GM12875 (cell line): Measurements from ENCODE around the gene FRMD4A.
"Not testable (repeated sequence)": the region's sequence is repeated elsewhere in the genome, so short reads cannot be mapped to it uniquely, and the experiment has no call there.

ENCODE experiments used
- H3K4me3 ChIP-seq: one replicate; pipeline ENCODE4 v1.5.1; 2011; ENCODE audit warnings: low read depth, low read length, control low read depth
- TF ChIP-seq, protein P1 (sequence below): IDR thresholded peaks from 2 replicates; pipeline ENCODE4 v1.5.1; 2011; ENCODE audit warnings: low read depth, mild to moderate bottlenecking, control low read depth, inconsistent platforms, low read length, moderate library complexity, borderline replicate concordance; ENCODE audit not compliant: insufficient read depth

Gene FRMD4A

DNA sequence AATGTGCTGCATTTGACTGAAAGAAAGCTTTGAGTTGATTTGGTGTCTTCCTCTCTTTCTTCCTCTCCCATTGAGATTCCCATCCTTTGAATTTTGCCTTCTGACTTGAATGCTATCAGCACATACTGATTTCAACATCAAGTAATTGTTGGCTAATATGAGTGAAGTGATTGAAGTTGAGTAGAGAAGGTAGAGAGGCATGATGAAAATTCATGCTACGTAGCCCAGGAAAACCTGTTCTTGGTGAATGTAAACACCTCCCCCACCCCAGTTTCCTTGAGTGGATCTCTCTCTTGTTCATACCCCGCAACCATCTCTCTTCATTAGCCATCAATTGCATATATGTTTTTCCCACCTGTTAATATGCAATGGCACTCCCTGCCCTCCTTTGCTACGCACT, 193.3 kb downstream of the FRMD4A start:
- TF ChIP-seq, protein P1, sequence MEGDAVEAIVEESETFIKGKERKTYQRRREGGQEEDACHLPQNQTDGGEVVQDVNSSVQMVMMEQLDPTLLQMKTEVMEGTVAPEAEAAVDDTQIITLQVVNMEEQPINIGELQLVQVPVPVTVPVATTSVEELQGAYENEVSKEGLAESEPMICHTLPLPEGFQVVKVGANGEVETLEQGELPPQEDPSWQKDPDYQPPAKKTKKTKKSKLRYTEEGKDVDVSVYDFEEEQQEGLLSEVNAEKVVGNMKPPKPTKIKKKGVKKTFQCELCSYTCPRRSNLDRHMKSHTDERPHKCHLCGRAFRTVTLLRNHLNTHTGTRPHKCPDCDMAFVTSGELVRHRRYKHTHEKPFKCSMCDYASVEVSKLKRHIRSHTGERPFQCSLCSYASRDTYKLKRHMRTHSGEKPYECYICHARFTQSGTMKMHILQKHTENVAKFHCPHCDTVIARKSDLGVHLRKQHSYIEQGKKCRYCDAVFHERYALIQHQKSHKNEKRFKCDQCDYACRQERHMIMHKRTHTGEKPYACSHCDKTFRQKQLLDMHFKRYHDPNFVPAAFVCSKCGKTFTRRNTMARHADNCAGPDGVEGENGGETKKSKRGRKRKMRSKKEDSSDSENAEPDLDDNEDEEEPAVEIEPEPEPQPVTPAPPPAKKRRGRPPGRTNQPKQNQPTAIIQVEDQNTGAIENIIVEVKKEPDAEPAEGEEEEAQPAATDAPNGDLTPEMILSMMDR = no peak

DNA sequence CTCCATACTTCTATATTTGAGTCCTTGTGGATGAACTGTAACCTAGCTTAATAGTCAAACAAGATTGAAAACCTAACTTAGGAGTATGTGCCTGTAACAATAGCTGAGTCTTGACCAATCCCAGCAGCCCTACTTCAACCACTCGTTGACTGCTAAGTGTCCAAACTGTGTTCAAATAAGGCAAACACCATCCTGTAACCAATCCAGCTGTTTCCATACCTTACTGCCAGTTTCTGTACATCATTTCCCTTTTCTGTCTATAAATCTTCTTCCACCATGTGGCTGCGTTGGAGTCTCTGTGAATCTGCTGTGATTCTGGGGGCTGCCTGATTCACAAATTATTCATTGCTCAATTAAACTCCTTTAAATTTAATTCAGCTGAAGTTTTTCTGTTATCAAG, 195.5 kb downstream of the FRMD4A start:
- H3K4me3 ChIP-seq = not testable (repeated sequence)

More for the DNA sequence above, 193.3 kb downstream of the FRMD4A start:
- H3K4me3 ChIP-seq = no peak overlapping the region

DNA sequence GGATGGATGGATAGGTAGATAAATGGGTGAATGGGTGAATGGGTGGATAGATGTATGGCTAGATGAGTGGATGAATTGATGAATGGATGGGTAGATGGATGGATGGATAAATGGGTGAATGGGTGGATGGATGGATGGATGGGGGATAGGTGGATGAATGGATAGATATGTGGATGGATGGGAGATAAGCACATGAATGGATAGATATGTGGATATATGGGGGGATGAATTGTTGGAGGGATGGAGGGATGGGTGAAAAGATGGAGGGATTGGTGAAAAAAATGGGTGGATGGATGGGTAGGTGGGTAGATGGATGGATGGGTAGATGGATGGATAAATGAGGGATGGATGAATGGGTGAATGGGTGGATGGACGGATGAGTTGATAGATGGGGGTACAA, 196.4 kb downstream of the FRMD4A start:
- TF ChIP-seq, protein P1 = no peak
- H3K4me3 ChIP-seq = no peak overlapping the region

DNA sequence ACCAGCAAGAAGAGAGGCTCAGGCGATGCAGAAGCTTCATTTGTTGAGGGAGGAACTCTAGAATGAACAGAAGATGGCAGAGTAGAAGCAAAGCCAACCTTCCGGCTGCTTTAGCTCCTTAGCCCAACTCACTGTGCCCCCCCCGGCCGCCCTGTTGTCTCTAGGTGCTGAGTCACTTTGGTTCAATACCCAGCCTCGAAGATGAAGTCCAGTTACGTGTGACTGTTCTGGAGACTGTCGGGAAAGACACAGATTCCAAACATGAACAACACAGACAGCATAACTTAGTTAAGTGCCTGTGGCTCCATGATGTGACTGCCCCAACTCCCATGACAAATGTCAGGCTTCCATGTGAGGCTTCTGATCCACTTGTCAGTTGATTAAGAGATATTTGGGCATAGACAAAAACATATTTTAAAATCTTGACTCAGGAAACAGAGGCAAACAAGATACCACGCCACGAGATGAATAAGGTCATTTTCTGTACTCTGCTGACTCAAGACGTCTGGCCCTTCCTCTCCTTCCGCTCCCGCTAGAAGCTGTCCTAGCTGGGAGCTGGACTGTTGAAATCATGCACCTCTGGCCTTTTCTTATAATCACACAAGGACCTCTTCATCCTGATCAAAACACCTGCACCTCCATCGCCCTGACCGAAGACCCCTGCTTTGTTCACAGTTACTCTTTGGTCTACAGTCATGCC, 199.3 kb downstream of the FRMD4A start:
- TF ChIP-seq, protein P1 = no peak
- no peak overlapping the region for H3K4me3 ChIP-seq

DNA sequence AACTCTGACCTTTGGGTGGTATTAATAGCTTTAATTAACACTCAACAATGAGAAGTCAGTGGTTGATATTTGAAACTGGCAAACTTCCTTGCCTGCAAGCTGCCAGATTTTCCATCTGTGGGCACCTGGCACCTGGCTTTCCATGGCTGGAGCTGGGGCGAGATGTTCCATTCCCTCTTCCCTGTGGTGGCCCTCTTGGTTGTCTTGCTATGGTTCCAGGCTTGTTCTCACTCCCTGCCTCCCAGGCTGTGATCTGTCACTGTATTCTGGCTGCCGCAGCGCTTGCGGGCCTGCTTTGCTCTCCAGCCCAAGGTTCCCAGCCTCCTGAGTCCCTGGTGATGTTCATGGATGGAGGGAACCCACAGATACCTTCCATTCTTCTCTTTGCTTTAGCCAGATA, 201.0 kb downstream of the FRMD4A start:
- TF ChIP-seq, protein P1 = no peak
- H3K4me3 ChIP-seq = no peak overlapping the region

DNA sequence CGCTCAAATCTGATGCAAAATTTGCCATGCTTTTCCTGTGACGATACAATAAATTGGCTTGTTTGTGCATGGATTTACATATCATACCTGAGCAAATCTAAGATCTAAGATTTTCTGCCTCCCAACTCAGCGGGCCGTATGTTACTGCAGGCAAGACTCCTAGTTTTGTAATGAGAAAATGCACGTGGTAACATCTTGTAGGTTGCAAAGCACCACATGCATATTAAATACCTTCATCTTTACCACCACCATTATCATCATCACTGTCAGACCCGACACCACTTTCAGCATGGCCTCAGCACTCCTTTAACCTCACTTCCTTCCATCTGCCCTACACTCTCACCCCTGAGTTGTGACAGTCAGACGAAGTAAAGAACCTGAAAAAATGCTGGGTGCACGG, 202.2 kb downstream of the FRMD4A start:
- no peak overlapping the region for H3K4me3 ChIP-seq
- TF ChIP-seq, protein P1 = no peak

DNA sequence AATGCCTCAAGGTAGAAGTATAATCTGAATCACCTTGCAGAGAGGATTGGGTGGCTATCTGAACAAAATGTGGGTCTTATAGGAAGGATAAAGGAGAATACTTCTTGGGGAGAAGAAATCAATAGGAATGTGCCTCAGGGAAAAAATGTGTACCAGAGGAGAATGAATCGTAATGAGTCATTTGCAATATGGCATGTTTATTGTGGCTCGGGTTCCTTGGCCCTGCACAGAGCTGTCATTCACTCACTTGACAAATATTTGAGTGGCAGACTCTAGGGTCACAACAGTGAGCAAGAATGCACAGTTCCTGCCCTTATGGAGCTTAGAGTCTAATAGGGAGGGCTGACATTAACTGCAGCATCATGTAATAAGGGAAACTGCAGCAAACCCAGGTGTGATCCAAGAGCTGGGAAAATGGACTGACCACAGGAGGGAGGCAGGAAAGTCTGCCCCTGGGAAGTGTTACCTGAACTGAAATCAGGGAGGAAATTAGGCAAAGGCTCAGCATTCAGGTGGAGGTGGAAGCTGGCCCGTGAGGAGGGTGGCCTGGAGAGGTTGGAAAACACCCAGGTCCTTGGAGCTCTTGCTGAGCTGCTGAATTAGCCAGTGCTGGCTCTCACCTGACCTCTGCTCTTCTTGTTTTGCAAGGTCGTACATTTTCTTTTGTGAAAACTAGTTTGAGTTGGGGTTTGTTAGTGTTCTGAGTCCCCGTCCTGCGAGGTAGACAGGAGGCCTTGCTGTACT, 203.9 kb downstream of the FRMD4A start:
- no peak overlapping the region for H3K4me3 ChIP-seq
- TF ChIP-seq, protein P1 = no peak
